Keratinocyte (primary cell): ENCODE results near the gene POLA1. TPM values are rescaled to one million over a fixed set of nuclear protein-coding genes. Genes with fewer than 3 reads are reported as not detected.

ENCODE experiments used
- DNase-seq: peaks from one replicate; pipeline ENCODE4 v3.0.0-alpha.2; 2011; ENCODE audit warnings: low read depth, missing footprints, low spot score
- FAIRE-seq: peaks from 2 replicates; lab custom pipeline; 2011; peaks lifted over from hg19 to GRCh38; lab: Jason Lieb, UNC
- H2AFZ ChIP-seq: 2 replicates; pipeline ENCODE4 v1.6.0; 2012; ENCODE audit warnings: low read length, control low read depth, inconsistent platforms; ENCODE audit not compliant: control insufficient read depth
- H3K27ac ChIP-seq: 2 replicates; pipeline ENCODE4 v1.5.1; 2011; ENCODE audit warnings: low read length; ENCODE audit not compliant: control insufficient read depth, insufficient read depth
- H3K27me3 ChIP-seq: 3 replicates; pipeline ENCODE4 v1.6.0; 2011; ENCODE audit warnings: low read length; ENCODE audit not compliant: control insufficient read depth, insufficient read depth; ENCODE audit errors: extremely low read depth
- H3K36me3 ChIP-seq, 2 experiments: 2 replicates in 1 of 2; 3 replicates in 1 of 2; pipeline ENCODE4 v1.5.1; 2011; ENCODE audit warnings: low read length in 2 of 2, mild to moderate bottlenecking in 1 of 2; ENCODE audit not compliant: control insufficient read depth in 2 of 2, insufficient read depth in 2 of 2; ENCODE audit errors: extremely low read depth in 1 of 2
- H3K4me1 ChIP-seq: 3 replicates; pipeline ENCODE4 v1.5.1; 2011; ENCODE audit warnings: low read length; ENCODE audit not compliant: control insufficient read depth, insufficient read depth; ENCODE audit errors: extremely low read depth
- H3K4me2 ChIP-seq: 3 replicates; pipeline ENCODE4 v1.6.0; 2011; ENCODE audit warnings: low read depth, low read length; ENCODE audit not compliant: control insufficient read depth, insufficient read depth; ENCODE audit errors: extremely low read depth
- H3K4me3 ChIP-seq, 3 experiments: fragments of 200-600 bp in 1 of 3; sonication (generic) in 1 of 3; 2 replicates in 2 of 3; 3 replicates in 1 of 3; pipeline ENCODE4 v1.5.1; 2011 to 2016; ENCODE audit warnings: low read length in 3 of 3, mild to moderate bottlenecking in 3 of 3, control low read depth in 2 of 3, inconsistent platforms in 1 of 3, low read depth in 1 of 3, mixed read lengths in 1 of 3, mixed run types in 1 of 3, moderate library complexity in 1 of 3; ENCODE audit not compliant: control insufficient read depth in 2 of 3, insufficient read depth in 2 of 3; ENCODE audit errors: extremely low read depth in 1 of 3
- H3K79me2 ChIP-seq: 2 replicates; pipeline ENCODE4 v1.6.0; 2012; ENCODE audit warnings: low read length; ENCODE audit not compliant: control insufficient read depth, insufficient read depth
- H3K9ac ChIP-seq: 3 replicates; pipeline ENCODE4 v1.6.0; 2011; ENCODE audit warnings: low read length; ENCODE audit not compliant: control insufficient read depth, insufficient read depth; ENCODE audit errors: extremely low read depth
- H3K9me1 ChIP-seq: 3 replicates; pipeline ENCODE4 v1.6.0; 2011; ENCODE audit warnings: low read length; ENCODE audit not compliant: control insufficient read depth, insufficient read depth; ENCODE audit errors: extremely low read depth
- H3K9me3 ChIP-seq: 2 replicates; pipeline ENCODE4 v1.5.1; 2012; ENCODE audit warnings: low read depth, low read length; ENCODE audit not compliant: control insufficient read depth
- H4K20me1 ChIP-seq: 3 replicates; pipeline ENCODE4 v1.6.0; 2011; ENCODE audit warnings: low read length; ENCODE audit not compliant: control insufficient read depth, insufficient read depth; ENCODE audit errors: extremely low read depth
- CTCF ChIP-seq, 3 experiments: IDR thresholded peaks in 1 of 3; conservative IDR thresholded peaks in 1 of 3; optimal IDR thresholded peaks in 1 of 3; 2 replicates in 2 of 3; 3 replicates in 1 of 3; pipeline versions ENCODE3 to v1.5.1; 2011; ENCODE audit warnings: low read length in 3 of 3, mild to moderate bottlenecking in 3 of 3, moderate library complexity in 2 of 3, control low read depth in 1 of 3, inconsistent platforms in 1 of 3; ENCODE audit not compliant: insufficient read depth in 2 of 3; ENCODE audit errors: extremely low read depth in 1 of 3
- EZH2 ChIP-seq: IDR thresholded peaks from one replicate; pipeline ENCODE4 v1.6.1; 2012; ENCODE audit warnings: inconsistent platforms, mild to moderate bottlenecking, low read length, moderate library complexity
- dilution Hi-C: fragments of 300-500 bp; cut with MboI; formaldehyde crosslinking; loops from one replicate; pipeline ENCODE4 v1.7.0; 2020; ENCODE audit warnings: low sequenced_read_pairs; ENCODE audit not compliant: extremely low pct_ligation_motif_present
- polyA plus RNA-seq, 5 experiments: library from polyadenylated mRNA; depleted of rRNA in 3 of 5; stranded (reverse) in 3 of 5; stranded (forward) in 1 of 5; unstranded in 1 of 5; fragments of >200 nt; gene quantifications; 1 replicate in 1 of 5; 2 replicates in 3 of 5; 3 replicates in 1 of 5; pipeline versions ENCODE4 v1.2.1 to v1.2.3, GENCODE V29; 2011 to 2012; ENCODE audit warnings: missing spikeins in 2 of 5, low read depth in 1 of 5, low replicate concordance in 1 of 5

Gene POLA1
- polyA plus RNA-seq, 1 donor (not counting 4 experiments of a cell fraction or from before 2014, with no cell fraction given), result 3.9 TPM

- Histone ChIP-seq H3K4me3 (no peak overlapping the region), H3K27me3 (no peaks in the 10 kb centered on the region), H3K4me1 (no peaks in the 10 kb centered on the region), H3K9ac (no peak overlapping the region), H3K9me3 (no peaks in the 10 kb centered on the region), H3K4me2 (no peak overlapping the region), H3K9me1 (no peaks in the 10 kb centered on the region), H3K36me3 (no peaks in the 10 kb centered on the region), H4K20me1 (no peaks in the 10 kb centered on the region), H3K27ac (no peak overlapping the region), H3K79me2 (no peaks in the 10 kb centered on the region), H2AFZ (no peak overlapping the region)
- DNase-seq (no peak), FAIRE-seq (no peak)
- dilution Hi-C loops, result no loop called here
- no peak for TF ChIP-seq CTCF (optimal IDR thresholded peaks at IDR 0.05 in 1 of 3, IDR thresholded peaks at IDR 0.05 in 1 of 3, conservative IDR thresholded peaks at IDR 0.05 in 1 of 3; ENCODE audit: extremely low read depth in 1 of 3, insufficient read depth in 2 of 3, low read length in 3 of 3)
- TF ChIP-seq EZH2, result no peak
Measured at GRCh38 chrX:24682739-24683432, 10.8 kb upstream of the POLA1 start.

GRCh38 chrX:24684048-24684447, 9.7 kb upstream of the POLA1 start:
- H3K9ac ChIP-seq, result no peak overlapping the region
- no peak overlapping the region for H2AFZ ChIP-seq
- no peaks in the 10 kb centered on the region for H4K20me1 ChIP-seq
- no peak overlapping the region for H3K4me3 ChIP-seq
- H3K79me2 ChIP-seq, result no peaks in the 10 kb centered on the region
- no peaks in the 10 kb centered on the region for H3K36me3 ChIP-seq
- FAIRE-seq, result no peak
- dilution Hi-C loops, result no loop called here
- no peaks in the 10 kb centered on the region for H3K27me3 ChIP-seq
- H3K4me1 ChIP-seq, result no peaks in the 10 kb centered on the region
- no peak overlapping the region for H3K27ac ChIP-seq
- no peaks in the 10 kb centered on the region for H3K9me1 ChIP-seq
- DNase-seq, result no peak
- no peaks in the 10 kb centered on the region for H3K9me3 ChIP-seq
- no peak for TF ChIP-seq CTCF (optimal IDR thresholded peaks at IDR 0.05 in 1 of 3, IDR thresholded peaks at IDR 0.05 in 1 of 3, conservative IDR thresholded peaks at IDR 0.05 in 1 of 3; ENCODE audit: extremely low read depth in 1 of 3, insufficient read depth in 2 of 3, low read length in 3 of 3)
- no peak for TF ChIP-seq EZH2
- H3K4me2 ChIP-seq, result no peak overlapping the region
